CD14-positive monocyte (primary cell): ENCODE results near the gene LZTS2. TPM values are rescaled to one million over a fixed set of nuclear protein-coding genes. Genes with fewer than 3 reads are reported as not detected.

ENCODE experiments used
- DNase-seq, 3 donors: peaks; one replicate each; pipeline ENCODE4 v3.0.0-alpha.2; 2011 to 2022
- H2AFZ ChIP-seq: 2 replicates; pipeline ENCODE4 v1.6.0; 2012; ENCODE audit warnings: mild to moderate bottlenecking, low read depth, low read length, inconsistent platforms; ENCODE audit not compliant: insufficient read depth, poor library complexity, severe bottlenecking
- H3K27ac ChIP-seq, 2 donors: 1 replicate in 1 of 2; 2 replicates in 1 of 2; pipeline ENCODE4 v1.5.1; 2012 to 2013; ENCODE audit warnings: low read length in 2 of 2, control low read depth in 1 of 2, inconsistent platforms in 1 of 2, low read depth in 1 of 2, mild to moderate bottlenecking in 1 of 2
- H3K27me3 ChIP-seq, 2 donors: one replicate each; pipeline versions ENCODE4 v1.6.0 to v1.6.1; 2011 to 2013; ENCODE audit warnings: low read length in 2 of 2; ENCODE audit not compliant: control insufficient read depth in 2 of 2, insufficient read depth in 2 of 2
- H3K36me3 ChIP-seq, 2 donors: replicated peaks in 1 of 2; 1 replicate in 1 of 2; 2 replicates in 1 of 2; pipeline versions ENCODE4 v1.5.1 to v1.6.1; 2012 to 2013; ENCODE audit warnings: low read length in 2 of 2, control low read depth in 1 of 2, inconsistent platforms in 1 of 2, mild to moderate bottlenecking in 1 of 2; ENCODE audit not compliant: insufficient read depth in 2 of 2, control insufficient read depth in 1 of 2
- H3K4me1 ChIP-seq, 2 donors: 1 replicate in 1 of 2; 2 replicates in 1 of 2; pipeline versions ENCODE4 v1.5.1 to v1.6.1; 2012 to 2013; ENCODE audit warnings: low read length in 2 of 2, control low read depth in 1 of 2, inconsistent platforms in 1 of 2, mild to moderate bottlenecking in 1 of 2, moderate library complexity in 1 of 2; ENCODE audit not compliant: insufficient read depth in 2 of 2, control insufficient read depth in 1 of 2
- H3K4me2 ChIP-seq: replicated peaks from 2 replicates; pipeline ENCODE3; 2012; ENCODE audit warnings: low read length, moderate library complexity, mild to moderate bottlenecking; ENCODE audit not compliant: poor library complexity, severe bottlenecking; ENCODE audit errors: extremely low read depth
- H3K4me3 ChIP-seq, 3 experiments: fragments of 200-600 bp in 1 of 3; sonication (generic) in 1 of 3; replicated peaks in 1 of 3; 1 replicate in 2 of 3; 2 replicates in 1 of 3; pipeline ENCODE4 v1.5.1; 2011 to 2013; ENCODE audit warnings: low read length in 3 of 3, mild to moderate bottlenecking in 3 of 3, control low read depth in 2 of 3, low read depth in 2 of 3, inconsistent platforms in 1 of 3, moderate library complexity in 1 of 3
- H3K79me2 ChIP-seq: 2 replicates; pipeline ENCODE4 v1.6.0; 2012; ENCODE audit warnings: mild to moderate bottlenecking, control low read depth, inconsistent platforms, low read length, moderate library complexity; ENCODE audit not compliant: insufficient read depth
- H3K9ac ChIP-seq: 2 replicates; pipeline ENCODE4 v1.6.0; 2017; ENCODE audit warnings: low read length, mild to moderate bottlenecking; ENCODE audit not compliant: insufficient read depth, poor library complexity, severe bottlenecking
- H3K9me3 ChIP-seq, 2 donors: replicated peaks in 1 of 2; 1 replicate in 1 of 2; 2 replicates in 1 of 2; pipeline versions ENCODE4 v1.5.1 to v1.6.1; 2012 to 2013; ENCODE audit warnings: low read length in 2 of 2, control low read depth in 1 of 2; ENCODE audit not compliant: control insufficient read depth in 1 of 2, insufficient read depth in 1 of 2
- H4K20me1 ChIP-seq: 2 replicates; pipeline ENCODE4 v1.6.0; 2012; ENCODE audit warnings: mild to moderate bottlenecking, low read length, control low read depth, moderate library complexity; ENCODE audit not compliant: insufficient read depth
- H3K27ac Mint-ChIP-seq, 7 donors: one replicate each; pipeline ENCODE4 v1.8.0; 2020; ENCODE audit warnings: mild to moderate bottlenecking in 7 of 7, mixed read lengths in 7 of 7, moderate library complexity in 6 of 7, inconsistent platforms in 2 of 7
- H3K27me3 Mint-ChIP-seq, 3 donors: one replicate each; pipeline ENCODE4 v1.8.0; 2021 to 2022; ENCODE audit warnings: low read depth in 3 of 3, mild to moderate bottlenecking in 3 of 3, mixed read lengths in 3 of 3, moderate library complexity in 3 of 3, inconsistent platforms in 1 of 3
- H3K36me3 Mint-ChIP-seq, 2 donors: one replicate each; pipeline ENCODE4 v1.8.0; 2020; ENCODE audit warnings: mixed read lengths in 2 of 2, inconsistent platforms in 1 of 2, mild to moderate bottlenecking in 1 of 2
- H3K4me1 Mint-ChIP-seq: one replicate; pipeline ENCODE4 v1.8.0; 2020; ENCODE audit warnings: mild to moderate bottlenecking, mixed read lengths
- H3K4me3 Mint-ChIP-seq, 2 donors: one replicate each; pipeline ENCODE4 v1.8.0; 2020; ENCODE audit warnings: mild to moderate bottlenecking in 2 of 2, mixed read lengths in 2 of 2, moderate library complexity in 1 of 2
- H3K9me3 Mint-ChIP-seq, 7 donors: one replicate each; pipeline ENCODE4 v1.8.0; 2020 to 2022; ENCODE audit warnings: mixed read lengths in 7 of 7, mild to moderate bottlenecking in 6 of 7, moderate library complexity in 6 of 7, inconsistent platforms in 2 of 7
- CTCF ChIP-seq: fragments of 200-600 bp; IDR thresholded peaks from one replicate; pipeline ENCODE4 v1.8.0; 2022; ENCODE audit warnings: antibody characterized with exemption, mild to moderate bottlenecking
- WGBS: methylation state at CpG from one replicate; pipeline ENCODE4 v1.1.5; 2013; ENCODE audit warnings: missing lambda C conversion rate; ENCODE audit not compliant: insufficient coverage; 5-methylcytosine and 5-hydroxymethylcytosine counted together
- intact Hi-C, 2 donors: fragments of 100-400 bp; cut with micrococcal nuclease; formaldehyde crosslinking; loops; one replicate each; pipeline versions ENCODE4 v1.15.0 to v1.15.1; 2023
- polyA plus RNA-seq, 3 donors: library from polyadenylated mRNA; depleted of rRNA in 1 of 3; unstranded in 2 of 3; stranded (reverse) in 1 of 3; fragments of 300-500 nt in 2 of 3; fragments of >200 nt in 1 of 3; fragmentation: Illumina TruSeq in 2 of 3; gene quantifications; 1 replicate in 2 of 3; 2 replicates in 1 of 3; pipeline ENCODE4 v1.2.3, GENCODE V29; 2012 to 2021

LZTS2 gene
- polyA plus RNA-seq, 3 donors: 2.8 to 9.2 (median 3.3) TPM

GRCh38 chr10:100998991-100999741 is 442 bp upstream of the LZTS2 start:
- Mint-ChIP-seq H3K4me3 (peak overlapping the region; percentile 95 to 98), H3K36me3 (peaks cover 0 to 6% of the 10 kb centered on the region in 2 donors), H3K27ac (peak overlapping the region in 5 of 7 donors; percentile 24 to 90 (median 83)), H3K9me3 (no peaks in the 10 kb centered on the region), H3K27me3 (peaks cover 0 to 5% (median 4%) of the 10 kb centered on the region in 3 donors), H3K4me1 (peaks cover 39% of the 10 kb centered on the region)
- intact Hi-C loops: no loop called here
- peak; percentile 99 for TF ChIP-seq CTCF
- DNase-seq: peak; percentile 61 to 71 (median 70)
- Histone ChIP-seq H3K79me2 (peaks cover 5% of the 10 kb centered on the region), H3K9me3 (no peaks in the 10 kb centered on the region), H3K9ac (peak overlapping the region; percentile 86), H3K4me1 (peaks cover 35 to 52% of the 10 kb centered on the region in 2 donors), H3K27ac (peak overlapping the region; percentile 10 to 81), H4K20me1 (no peaks in the 10 kb centered on the region), H3K4me3 (peak overlapping the region; percentile 74 to 92 (median 88)), H3K27me3 (no peaks in the 10 kb centered on the region), H3K36me3 (no peaks in the 10 kb centered on the region), H2AFZ (peak overlapping the region; percentile 94), H3K4me2 (peak overlapping the region; percentile 85)
- WGBS: under 1% methylated on average over 83 of the region's 83 CpGs

GRCh38 chr10:101000127-101000914 is 713 bp downstream of the LZTS2 start:
- H3K4me2 ChIP-seq: peak overlapping the region; percentile 85
- peak overlapping the region in 5 of 7 donors; percentile 64 to 89 (median 68) for H3K27ac Mint-ChIP-seq
- H3K27me3 ChIP-seq: no peaks in the 10 kb centered on the region

More at GRCh38 chr10:101000127-101000914, 713 bp downstream of the LZTS2 start:
- Histone ChIP-seq H3K27ac (peak overlapping the region in 1 of 2 donors; percentile 45), H3K79me2 (peaks cover 5% of the 10 kb centered on the region), H2AFZ (peak overlapping the region; percentile 88), H3K4me3 (peak overlapping the region; percentile 58 to 92 (median 64)), H3K4me1 (peaks cover 35 to 52% of the 10 kb centered on the region in 2 donors), H3K36me3 (no peaks in the 10 kb centered on the region), H3K9me3 (no peaks in the 10 kb centered on the region), H3K9ac (peak overlapping the region; percentile 70), H4K20me1 (no peaks in the 10 kb centered on the region)
- TF ChIP-seq CTCF: no peak
- H3K27me3 Mint-ChIP-seq: peaks cover 0 to 7% (median 4%) of the 10 kb centered on the region in 3 donors
- H3K4me3 Mint-ChIP-seq: peak overlapping the region; percentile 93 to 94
- no peaks in the 10 kb centered on the region for H3K9me3 Mint-ChIP-seq
- intact Hi-C loops: no loop called here
- under 1% methylated on average over 11 of the region's 19 CpGs for WGBS
- peaks cover 3 to 10% of the 10 kb centered on the region in 2 donors for H3K36me3 Mint-ChIP-seq
- no peak for DNase-seq
- H3K4me1 Mint-ChIP-seq: peaks cover 39% of the 10 kb centered on the region
